Fibroblast of skin of back (primary cell): ENCODE measurements around the gene TNFSF10. TPM values are rescaled to one million over a fixed set of nuclear protein-coding genes. Genes with fewer than 3 reads are reported as not detected.
"Not testable (repeated sequence)": the region's sequence is repeated elsewhere in the genome, so short reads cannot be mapped to it uniquely, and the experiment has no call there.

Source experiments
- DNase-seq: peaks from one replicate; pipeline ENCODE4 v3.0.0-alpha.2; 2013
- polyA plus RNA-seq, 2 experiments: library from polyadenylated mRNA; unstranded; fragments of 120-200 nt; gene quantifications; one replicate each; pipeline ENCODE4 v1.2.1, GENCODE V29; 2013; ENCODE audit not compliant: insufficient read length in 2 of 2

TNFSF10 gene
- not detected for polyA plus RNA-seq (2013, experiment 1 of 2; ENCODE audit: insufficient read length)
- polyA plus RNA-seq (2013, experiment 2 of 2; ENCODE audit: insufficient read length): 0.08 TPM

DNA sequence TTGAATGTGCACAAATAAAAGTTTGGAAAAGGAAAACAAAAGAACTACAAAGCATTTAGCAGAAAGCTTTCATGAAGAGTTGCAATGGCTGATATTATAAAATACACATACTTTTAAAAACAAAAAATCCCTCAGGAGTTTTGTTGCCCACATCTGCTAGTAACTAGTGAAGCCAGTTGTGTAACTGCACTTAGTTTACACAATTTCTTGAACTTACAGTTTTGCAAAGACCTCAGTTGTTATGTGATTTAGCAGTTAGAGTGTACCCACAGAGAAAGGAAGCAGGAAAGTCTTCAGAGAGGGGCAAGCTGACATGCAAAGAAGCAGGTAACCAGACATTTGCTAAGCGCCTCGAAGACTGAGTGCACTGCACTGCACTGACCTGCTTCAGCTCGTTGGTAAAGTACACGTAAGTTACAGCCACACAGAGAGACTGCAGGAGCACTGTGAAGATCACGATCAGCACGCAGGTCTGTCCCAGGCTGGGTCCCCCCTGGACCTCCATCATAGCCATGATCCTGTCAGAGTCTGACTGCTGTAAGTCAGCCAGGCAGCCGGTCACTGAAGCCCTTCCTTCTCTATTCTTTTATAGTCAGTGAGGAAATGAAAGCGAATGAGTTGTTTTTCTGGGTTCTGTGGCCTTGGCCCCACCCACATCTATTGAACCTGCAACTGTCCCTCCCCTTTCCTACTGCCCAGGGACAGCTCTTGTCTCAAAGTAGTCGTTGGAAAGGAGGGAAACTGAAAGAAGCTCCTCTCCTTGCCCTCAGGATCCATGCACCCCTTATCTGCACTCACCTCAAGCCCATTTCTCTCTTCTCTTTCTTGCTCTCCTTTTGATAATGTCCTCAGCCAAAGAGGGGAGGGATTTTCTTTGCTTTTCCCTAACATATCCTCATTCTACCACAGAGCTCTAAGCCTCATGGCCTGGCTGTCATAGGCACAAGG lies at the start of gene TNFSF10:
Gene TNFSF10, minus strand, starts transcription at position 560 of the 948 bp plus-strand sequence. Its CDS starts 46 bp downstream, at position 514.
- no peak for DNase-seq

DNA sequence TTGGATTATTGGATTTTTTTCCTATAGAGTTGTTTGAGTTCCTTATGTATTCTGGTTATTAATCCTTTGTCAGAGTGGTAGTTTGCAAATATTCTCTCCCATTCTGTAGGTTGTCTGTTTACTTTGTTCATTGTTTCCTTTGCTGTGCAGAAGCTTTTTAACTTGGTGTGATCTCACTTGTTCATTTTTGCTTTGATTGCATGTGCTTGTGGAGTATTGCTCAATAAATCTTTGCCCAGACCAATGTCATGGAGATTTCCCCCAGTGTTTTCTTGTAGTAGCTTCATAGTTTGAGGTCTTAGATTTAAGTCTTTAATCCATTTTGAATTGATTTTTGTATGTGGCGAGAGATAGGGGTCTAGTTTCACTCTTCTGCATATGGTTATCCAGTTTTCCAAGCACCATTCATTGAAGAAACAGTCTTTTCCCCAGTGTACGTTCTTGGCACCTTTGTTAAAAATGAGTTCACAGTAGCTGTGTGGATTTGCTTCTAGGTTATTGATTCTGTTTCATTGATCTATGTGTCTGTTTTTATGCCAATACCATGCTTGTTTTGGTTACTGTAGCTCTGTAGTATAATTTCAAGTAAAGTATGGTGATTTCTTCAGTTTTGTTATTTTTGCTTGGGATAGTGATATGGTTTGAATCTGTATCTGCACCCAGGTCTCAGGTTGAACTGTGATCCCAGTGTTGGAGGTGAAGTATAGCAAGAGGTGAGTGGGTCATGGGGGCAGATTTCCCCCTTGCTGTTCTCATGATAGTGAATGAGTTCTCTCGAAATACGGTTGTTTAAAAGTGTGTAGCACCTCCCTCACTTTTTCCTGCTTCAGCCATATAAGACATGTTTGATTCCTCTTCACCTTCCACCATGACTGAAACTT lies 46.1 kb upstream of the TNFSF10 start:
- no peak for DNase-seq

DNA sequence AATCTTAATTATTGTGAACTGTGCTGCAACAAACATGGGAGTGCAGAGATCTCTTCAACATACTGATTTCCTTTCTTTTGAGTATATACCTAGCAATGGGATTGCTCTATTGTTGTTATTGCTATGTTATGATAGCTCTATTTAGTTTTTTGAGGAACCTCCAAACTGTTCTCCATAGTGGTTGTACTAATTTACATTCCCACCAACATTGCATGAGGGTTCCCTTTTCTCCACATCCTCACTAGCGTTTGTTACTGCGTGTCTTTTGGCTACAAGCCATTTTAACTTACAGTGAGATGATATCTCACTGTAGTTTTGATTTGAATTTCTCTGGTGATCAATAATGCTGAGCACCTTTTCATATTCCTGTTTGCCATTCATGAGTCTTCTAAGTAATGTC lies 45.5 kb upstream of the TNFSF10 start:
- no peak for DNase-seq

DNA sequence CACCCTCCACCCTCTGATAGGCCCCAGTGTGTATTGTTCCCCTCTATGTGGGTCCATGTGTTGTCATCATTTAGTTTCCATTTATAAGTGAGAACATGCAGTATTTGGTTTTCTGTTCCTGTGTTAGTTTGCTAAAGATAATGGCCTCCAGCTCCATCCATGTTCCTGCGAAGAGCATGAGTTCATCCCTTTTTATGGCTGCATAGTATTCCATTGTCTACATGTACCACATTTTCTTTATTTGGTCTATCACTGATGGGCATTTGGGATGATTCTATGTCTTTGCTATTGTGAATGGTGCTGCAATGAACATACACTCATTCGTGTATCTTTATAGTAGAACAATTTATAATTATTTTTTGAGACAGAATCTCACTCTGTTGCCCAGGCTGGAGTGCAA lies 43.6 kb upstream of the TNFSF10 start:
- DNase-seq: not testable (repeated sequence)

DNA sequence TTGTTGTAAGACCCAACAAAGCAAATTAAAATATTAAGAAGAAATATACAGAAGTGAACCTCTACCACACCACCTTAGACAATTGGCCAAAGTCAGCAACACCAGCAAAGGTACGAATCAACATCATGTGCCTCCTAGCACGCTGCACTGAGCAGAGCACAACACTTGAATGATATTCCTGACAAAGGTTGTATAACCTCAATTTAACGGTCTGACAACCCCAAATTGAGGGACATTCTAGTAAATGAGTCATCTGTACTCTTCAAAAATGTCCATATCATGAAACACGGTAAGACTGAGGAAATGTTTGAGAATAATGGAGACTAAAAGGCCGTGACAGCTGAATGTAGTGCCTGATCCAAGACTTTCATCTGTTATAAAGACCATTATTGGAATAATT lies 41.3 kb upstream of the TNFSF10 start:
- no peak for DNase-seq

DNA sequence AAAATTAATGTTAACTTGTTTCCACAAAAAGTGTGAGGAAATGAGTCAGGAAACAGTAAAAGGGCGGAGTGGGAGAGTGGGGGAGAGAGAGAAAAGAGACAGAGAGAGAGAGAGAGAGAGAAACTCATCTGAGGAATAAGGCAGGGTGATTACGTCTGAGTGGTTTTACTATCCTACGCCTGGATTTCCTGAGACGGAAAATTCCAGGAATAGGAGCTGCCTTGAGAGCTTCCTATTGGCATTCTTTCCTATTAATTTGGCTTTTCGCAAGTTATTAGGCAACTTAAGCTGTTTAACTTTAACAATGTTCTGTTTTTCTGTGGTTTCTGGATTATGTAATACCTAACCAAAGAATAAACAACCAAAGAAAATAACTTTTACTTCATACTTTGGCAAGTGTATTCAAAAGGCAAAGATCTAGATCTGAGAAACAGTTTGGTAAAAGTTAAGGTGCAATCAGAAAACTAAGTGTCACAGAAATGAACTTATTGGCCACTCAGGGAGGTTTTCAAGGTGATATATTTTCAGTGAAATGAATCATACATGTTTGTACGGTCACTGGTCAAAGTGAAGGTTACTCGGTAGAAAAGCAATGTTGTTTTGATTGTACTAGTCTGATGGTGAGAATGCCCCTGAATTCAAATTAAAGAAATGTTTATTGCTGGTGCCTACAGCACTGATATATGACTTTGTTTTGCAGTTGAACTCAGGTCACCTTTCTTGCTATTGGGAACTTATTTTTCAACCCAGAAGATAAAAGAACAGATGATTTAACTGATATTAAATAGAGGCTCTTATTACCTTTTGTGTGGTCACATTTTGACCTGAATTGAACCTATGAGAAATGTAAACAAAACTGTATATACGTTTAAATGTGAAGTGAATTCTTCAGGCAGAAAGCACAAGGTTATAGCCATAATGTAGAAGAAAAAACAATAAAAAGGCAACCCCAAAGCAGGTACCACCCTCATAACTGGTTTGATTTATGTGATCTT lies 39.9 kb upstream of the TNFSF10 start:
- DNase-seq: peak; percentile 36

DNA sequence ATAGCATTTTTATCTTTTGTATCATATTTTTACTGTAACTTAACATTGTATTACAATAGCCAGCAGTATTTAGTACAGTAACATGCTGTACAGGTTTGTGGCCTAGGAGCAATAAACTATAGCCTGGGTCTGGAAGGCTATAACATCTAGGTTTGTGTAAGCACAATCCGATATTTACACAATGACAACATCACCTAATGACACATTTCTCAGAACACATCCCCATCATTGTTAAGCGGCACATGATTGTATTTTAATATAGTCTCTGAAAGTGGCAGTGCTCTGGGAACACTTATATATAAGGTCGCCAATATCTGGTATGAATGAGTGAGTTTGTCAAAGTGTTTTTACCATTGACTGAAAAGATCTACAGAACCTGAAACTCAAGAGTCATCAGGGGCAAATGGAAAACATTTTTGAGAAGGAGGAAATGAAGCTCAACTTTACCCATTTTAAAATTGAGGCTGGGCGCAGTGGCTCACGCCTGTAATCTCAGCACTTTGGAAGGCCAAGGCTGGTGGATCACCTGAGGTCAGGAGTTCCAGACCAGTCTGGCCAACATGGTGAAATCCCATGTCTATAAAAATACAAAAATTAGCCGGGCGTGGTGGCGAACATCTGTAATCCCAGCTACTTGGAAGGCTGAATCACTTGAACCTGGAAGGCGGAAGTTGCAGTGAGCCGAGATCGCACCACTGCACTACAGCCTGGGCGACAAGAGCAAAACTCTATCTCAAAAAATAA lies 38.8 kb upstream of the TNFSF10 start:
- DNase-seq: no peak

DNA sequence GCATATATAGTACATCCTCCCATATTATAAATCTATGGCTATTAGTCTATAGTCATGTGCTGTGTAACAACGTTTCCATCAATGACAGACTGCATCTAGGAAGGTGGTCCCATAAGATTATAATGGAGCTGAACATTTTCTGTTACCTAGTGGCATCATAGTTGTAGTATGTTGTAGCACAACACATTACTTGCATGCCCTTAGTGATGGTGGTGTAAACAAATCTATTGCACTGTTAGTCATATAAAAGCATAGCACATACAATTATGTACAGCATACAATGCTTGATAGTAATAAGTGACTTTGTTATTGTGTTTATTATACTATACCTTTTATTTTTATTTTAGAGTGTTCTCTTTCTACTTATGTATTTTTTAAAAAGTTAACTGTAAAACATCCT lies 37.4 kb upstream of the TNFSF10 start:
- no peak for DNase-seq

DNA sequence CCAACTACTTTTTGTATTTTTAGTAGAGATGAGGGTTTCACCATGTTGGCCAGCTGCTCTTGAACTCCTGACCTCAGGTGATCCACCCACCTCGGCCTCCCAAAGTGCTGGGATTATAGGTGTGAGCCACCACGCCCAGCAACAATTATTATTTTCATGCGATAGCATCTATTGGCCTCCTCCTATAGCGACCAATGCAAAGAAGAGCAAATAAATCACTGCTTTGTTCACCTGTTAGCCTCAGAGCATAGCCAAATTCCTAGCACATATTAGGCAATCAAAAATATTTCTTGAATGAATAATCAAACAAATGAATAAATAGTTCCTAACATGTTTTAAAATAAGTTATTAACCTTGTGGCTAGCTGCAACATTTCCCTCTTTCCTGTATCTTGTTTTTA lies 36.8 kb upstream of the TNFSF10 start:
- no peak for DNase-seq

DNA sequence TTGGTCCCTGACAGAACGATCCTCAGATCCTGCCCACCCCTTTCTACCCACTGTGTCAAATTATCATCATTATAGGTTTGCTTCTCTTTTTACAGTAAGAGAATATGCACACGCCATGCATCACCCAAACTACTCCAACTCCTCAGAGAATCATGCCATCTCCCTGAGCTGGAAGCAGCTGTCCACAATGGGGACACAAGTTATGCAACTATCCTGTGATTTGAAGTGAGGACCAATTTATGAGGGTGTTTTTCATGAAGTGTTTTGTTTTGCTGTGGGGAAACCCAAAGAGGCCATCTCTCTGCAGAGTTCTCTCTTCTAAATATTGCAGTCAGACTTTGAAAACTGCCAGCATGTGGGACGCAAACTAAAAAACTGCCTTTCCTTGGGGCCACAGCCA lies 35.8 kb upstream of the TNFSF10 start:
- no peak for DNase-seq

DNA sequence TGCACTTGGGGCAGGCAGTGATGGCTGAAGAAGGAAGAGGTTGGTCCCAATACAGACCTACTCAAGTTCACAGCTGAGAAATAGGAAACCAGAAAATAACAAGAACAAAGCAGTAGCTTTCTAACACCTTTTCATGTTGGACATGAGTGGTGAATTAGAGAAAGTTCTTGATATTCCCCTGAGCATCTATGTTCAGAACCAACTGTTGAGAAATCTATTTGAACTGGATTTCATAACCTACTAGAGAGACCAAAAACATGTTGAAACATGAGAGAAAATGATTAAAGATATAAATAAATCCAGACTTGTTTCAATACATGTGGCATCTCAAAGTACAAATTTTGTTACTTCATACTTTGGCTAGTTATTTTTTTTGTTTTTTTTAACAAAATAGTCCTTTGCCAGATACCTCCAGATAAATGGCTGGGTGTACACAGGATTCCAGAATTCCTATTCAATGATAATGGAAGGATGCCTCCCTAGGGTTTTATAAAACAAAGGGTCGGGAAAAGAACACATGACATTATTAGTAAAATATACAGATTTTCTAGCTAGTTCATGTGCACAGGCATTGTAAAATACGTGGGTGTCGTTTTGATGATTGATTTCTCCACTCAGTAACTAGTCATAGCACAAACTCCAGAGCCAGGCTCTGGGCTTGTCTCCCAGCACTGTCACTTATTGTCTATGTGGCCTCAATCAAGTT lies 34.4 kb upstream of the TNFSF10 start:
- DNase-seq: no peak

DNA sequence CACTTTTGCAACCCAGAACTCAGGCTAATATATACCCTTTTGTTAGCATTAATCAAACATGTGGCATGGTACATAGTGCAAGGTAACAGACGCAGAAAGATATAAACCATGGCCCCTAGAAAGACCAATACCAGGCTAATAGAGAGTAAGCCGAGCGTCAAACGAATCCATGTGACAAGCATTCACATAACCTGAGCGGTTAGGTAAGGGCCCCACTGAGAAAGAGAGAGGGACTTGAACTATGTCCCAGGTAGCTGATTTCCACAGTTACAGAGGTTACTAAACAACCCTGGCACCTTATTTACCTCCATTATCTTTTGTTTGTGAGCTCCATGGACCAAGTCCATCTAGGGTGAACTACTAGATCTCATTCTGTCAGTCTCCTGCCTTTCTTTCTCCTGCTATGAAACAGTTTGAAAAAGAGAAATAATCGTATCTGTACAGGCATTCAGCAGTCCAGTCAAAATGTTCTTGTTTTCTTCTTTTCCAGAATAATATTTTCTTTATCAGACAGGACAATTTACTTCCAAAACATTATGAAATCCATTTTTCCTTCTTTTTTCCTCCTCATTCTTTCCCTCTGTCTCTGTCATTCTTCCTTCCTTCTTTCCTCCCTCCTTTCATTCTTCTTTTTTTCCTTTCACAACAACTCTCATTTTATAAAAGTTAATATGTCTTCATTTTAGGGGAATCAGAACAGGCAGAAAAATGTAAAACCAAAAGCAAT lies 30.5 kb upstream of the TNFSF10 start:
- DNase-seq: no peak

DNA sequence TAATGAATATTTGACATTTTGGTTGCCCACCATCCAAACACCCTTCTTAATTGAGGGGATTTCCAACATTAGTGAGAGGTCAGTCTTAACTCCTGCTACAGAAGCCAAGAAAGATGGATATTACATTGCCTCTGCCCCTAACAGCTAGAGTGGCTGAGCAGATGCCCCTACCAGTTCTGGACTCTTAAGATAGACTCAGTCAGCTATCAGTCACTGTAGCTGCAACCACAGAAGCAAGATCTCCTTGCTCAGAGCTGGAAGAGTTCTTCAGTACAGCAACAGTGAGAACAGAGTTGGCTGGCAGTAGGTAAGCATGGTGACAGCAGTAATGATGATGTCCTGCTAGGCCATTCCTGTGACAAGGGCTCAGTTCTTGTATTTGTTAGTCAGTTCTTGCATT lies 29.4 kb upstream of the TNFSF10 start:
- no peak for DNase-seq

DNA sequence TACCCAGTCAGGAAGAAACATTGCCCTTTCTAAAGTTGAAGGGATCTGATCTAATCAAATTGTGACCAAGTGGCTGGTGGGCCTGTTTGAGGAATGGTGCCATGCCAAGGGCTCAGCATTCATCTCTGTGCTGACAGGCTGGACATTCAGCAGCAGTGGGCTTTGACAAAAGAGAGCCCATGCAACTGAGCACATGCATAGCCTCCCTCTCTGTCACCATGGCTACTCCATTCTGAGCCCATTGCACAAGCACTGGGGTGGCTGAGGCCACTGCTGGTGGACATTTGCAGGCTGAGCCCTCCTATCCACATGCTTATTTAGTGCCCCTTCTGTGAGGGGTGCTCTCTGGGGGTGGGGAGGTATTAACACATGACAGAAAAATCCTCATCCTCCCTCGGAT lies 28.6 kb upstream of the TNFSF10 start:
- no peak for DNase-seq

DNA sequence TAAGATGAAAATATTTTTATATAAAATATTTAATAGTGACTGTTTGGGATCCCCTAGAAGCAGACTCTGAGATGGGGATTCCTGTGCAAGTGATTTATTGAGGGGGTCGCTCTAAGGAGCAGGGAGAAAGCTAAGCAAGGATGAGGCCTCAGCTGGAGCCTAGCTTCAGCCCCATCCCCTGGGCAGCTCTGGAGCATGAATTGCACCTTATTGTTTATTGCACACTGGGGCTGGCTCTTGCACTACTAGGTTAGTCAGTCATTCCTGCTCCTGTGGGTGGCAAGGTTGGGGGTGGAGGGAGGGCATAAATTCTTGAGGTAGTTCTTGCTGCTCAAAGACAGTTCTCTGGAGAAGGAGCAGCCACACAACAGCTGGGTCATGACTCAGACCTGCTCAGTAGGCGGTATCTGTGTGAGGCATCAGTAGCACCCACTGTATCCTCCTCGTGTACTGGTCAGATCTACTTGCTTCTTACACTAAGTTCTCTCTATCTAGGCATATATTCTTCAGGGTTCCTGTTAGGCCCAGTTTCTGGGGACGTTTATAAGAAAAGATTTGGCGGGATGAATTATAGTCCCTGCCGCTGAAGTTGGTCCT lies 27.2 kb upstream of the TNFSF10 start:
- peak; percentile 47 for DNase-seq

DNA sequence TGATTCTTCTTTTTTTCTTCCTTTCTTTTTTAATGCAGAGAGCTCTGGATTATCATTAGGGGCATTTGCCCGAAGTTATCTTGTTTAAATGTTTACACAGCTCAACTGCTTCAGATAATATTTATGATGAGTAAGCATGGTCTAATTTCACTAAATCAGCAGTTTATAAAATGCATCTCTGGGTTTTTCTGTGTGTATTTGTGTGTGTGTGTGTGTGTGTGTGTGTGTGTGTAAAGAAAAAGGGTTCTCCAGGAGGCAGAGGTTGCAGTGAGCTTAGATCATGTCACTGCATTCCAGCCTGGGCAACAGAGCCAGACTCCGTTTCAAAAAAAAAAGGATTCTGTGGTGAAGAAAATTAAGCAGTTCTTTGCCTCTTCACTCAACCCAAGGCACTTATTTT lies 25.9 kb upstream of the TNFSF10 start:
- DNase-seq: no peak

DNA sequence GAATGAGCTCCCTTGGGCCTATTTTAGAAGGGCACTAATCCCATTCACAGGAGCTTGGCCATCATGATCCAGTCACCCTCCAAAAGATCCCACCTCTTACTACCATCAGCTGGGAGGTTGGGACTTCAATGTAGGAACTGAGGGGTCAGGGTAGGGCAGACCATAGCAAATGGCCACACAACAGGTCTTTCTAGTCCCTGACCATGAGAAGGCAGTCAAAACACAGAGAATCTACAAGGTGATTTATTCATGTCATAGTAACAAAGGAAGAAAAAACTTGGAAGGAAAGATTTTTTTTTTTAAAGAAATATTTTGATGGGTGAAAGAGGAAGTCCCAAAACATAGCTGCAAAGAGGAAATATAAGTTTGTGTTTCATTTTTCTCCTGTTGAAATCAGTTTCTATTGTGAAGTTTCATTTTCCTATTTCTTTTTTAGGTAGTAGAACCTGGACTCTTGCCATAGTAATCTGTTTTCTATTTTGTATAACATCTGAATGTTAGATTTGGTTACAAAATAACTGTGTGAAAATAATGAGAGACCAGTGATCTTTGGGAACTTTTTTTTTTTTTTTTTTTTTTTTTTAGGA lies 23.5 kb upstream of the TNFSF10 start:
- no peak for DNase-seq

DNA sequence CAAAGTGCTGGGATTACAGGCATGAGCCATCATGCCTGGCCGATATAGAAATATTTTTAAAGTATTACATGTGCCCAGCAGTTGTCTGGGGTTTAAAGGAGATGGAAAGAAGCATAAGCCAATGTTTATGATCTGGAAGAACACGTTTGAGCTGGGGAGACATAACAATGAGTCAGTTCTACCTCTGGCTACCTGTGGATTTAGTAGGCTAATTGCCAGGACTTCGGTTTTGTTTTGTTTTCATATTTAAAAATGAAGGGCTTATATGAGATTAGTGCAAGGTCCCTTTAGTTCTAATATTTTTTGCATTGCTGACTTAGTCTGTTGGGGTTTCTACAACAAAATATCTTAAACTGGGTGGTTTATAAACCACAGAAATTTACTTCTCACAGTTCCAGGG lies 22.9 kb upstream of the TNFSF10 start:
- no peak for DNase-seq

DNA sequence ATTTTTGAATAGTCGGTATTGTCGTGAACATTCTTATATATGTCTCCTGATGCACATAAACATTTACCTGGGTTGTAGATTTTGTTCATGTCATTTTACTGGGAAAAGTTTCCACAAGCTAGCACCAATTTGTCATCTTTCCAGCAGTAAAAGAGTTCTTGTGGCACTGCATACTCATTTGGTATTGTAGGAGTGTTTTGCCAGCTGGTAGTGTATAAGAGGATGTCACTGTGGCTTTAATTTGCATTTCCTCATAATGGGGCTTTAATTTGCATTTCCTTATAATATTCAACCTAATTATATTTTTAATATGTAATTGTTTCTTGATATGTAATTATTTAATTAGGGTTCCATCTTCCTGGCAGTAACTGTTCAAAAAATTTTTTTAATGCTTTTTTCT lies 21.2 kb upstream of the TNFSF10 start:
- no peak for DNase-seq
